ENCODE measurements around the gene PWWP2B.

Gene PWWP2B

DNA sequence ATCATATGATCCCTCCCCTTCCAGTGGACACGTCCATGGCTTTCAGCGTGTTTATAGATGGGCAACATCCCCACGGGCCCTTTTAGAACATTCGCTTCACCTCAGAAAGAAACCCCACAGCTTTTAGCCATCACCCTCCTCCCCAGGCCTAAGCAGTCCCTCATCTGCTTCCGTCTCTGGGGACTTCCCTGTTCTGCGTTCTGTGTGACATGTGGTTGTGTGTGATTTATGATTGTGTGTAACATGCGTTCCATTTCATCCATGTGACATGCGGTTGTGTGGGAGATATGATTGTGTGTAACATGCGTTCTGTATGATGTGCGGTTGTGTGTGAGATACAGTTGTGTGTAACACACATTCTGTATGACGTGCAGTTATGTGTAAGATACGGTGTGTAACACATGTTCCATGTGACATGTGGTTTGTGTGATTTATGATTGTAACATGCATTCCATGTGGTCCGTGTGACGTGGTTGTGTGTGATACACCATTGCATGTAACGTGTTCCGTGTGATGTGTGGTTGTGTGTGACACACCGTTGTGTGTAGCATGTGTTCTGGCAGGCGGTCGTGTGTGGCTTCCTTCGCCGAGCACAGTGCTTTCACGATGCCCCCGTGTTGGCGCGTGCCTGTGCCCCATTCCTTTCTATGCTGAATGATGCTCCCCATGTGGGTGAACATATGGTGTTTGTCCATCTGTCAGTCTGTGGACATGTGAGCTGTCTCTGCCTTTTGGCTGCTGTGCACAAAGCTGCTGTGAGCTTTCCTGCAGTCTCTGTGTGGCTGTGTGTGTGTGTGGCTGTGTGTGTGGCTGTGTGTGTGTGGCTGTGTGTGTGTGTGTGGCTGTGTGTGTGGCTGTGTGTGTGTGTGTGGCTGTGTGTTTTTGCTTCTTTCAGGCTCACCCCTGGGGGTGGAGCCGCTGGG lies 26.2 kb downstream of the PWWP2B start:
- no peaks in the 10 kb centered on the region for H4K20me1 ChIP-seq (ENCODE audit: low read depth, low read length)
- peak overlapping the region; percentile 45 for H3K4me2 ChIP-seq (ENCODE audit: low read depth, low read length, poor library complexity, severe bottlenecking)
- H3K79me2 ChIP-seq (ENCODE audit: insufficient read depth, low read length) = no peaks in the 10 kb centered on the region
- H2AFZ ChIP-seq (ENCODE audit: low read depth, low read length, severe bottlenecking) = peak overlapping the region; percentile 30
- no peak overlapping the region; the same call in 1 of the 2 replicates for H3K9ac ChIP-seq (ENCODE audit: low read length)
- peak overlapping the region; percentile 68 for H3K27ac ChIP-seq (ENCODE audit: low read depth, low read length)
- no peaks in the 10 kb centered on the region for H3K27me3 ChIP-seq (ENCODE audit: low read length)
- H3K9me2 ChIP-seq (replicated peaks; ENCODE audit: insufficient read depth, low read length) = no peaks in the 10 kb centered on the region
- H3F3A ChIP-seq (ENCODE audit: insufficient read depth) = no peaks in the 10 kb centered on the region
- H3K9me3 ChIP-seq (ENCODE audit: insufficient read depth, low read length) = no peaks in the 10 kb centered on the region
- H3K36me3 ChIP-seq (ENCODE audit: low read length) = no peaks in the 10 kb centered on the region
- TF ChIP-seq, protein P1, sequence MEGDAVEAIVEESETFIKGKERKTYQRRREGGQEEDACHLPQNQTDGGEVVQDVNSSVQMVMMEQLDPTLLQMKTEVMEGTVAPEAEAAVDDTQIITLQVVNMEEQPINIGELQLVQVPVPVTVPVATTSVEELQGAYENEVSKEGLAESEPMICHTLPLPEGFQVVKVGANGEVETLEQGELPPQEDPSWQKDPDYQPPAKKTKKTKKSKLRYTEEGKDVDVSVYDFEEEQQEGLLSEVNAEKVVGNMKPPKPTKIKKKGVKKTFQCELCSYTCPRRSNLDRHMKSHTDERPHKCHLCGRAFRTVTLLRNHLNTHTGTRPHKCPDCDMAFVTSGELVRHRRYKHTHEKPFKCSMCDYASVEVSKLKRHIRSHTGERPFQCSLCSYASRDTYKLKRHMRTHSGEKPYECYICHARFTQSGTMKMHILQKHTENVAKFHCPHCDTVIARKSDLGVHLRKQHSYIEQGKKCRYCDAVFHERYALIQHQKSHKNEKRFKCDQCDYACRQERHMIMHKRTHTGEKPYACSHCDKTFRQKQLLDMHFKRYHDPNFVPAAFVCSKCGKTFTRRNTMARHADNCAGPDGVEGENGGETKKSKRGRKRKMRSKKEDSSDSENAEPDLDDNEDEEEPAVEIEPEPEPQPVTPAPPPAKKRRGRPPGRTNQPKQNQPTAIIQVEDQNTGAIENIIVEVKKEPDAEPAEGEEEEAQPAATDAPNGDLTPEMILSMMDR (IDR thresholded peaks at IDR 0.05; ENCODE audit: insufficient read depth, low read length, poor library complexity, severe bottlenecking) = no peak
- no peak for TF ChIP-seq EZH2phosphoT487 (conservative IDR thresholded peaks at IDR 0.05; ENCODE audit: low read length)
- no peak overlapping the region for H3K4me3 ChIP-seq (ENCODE audit: insufficient read depth, low read length, poor library complexity, severe bottlenecking)

- Histone ChIP-seq H3K4me3 (ENCODE audit: insufficient read depth, low read length, poor library complexity, severe bottlenecking) (no peak overlapping the region), H3K9ac (ENCODE audit: low read length) (no peak overlapping the region), H3F3A (ENCODE audit: insufficient read depth) (no peaks in the 10 kb centered on the region), H3K27ac (ENCODE audit: low read depth, low read length) (no peak overlapping the region), H3K27me3 (ENCODE audit: low read length) (no peaks in the 10 kb centered on the region), H3K9me2 (replicated peaks; ENCODE audit: insufficient read depth, low read length) (no peaks in the 10 kb centered on the region), H3K36me3 (ENCODE audit: low read length) (no peaks in the 10 kb centered on the region), H3K79me2 (ENCODE audit: insufficient read depth, low read length) (no peaks in the 10 kb centered on the region), H4K20me1 (ENCODE audit: low read depth, low read length) (no peaks in the 10 kb centered on the region), H3K9me3 (ENCODE audit: insufficient read depth, low read length) (no peaks in the 10 kb centered on the region), H2AFZ (ENCODE audit: low read depth, low read length, severe bottlenecking) (no peak overlapping the region), H3K4me2 (ENCODE audit: low read depth, low read length, poor library complexity, severe bottlenecking) (no peak overlapping the region)
- TF ChIP-seq, protein P1 (IDR thresholded peaks at IDR 0.05; ENCODE audit: insufficient read depth, low read length, poor library complexity, severe bottlenecking) = no peak
- TF ChIP-seq EZH2phosphoT487 (conservative IDR thresholded peaks at IDR 0.05; ENCODE audit: low read length) = no peak
Measured at GRCh38 chr10:132423966-132424861, 27.2 kb downstream of the PWWP2B start.

DNA sequence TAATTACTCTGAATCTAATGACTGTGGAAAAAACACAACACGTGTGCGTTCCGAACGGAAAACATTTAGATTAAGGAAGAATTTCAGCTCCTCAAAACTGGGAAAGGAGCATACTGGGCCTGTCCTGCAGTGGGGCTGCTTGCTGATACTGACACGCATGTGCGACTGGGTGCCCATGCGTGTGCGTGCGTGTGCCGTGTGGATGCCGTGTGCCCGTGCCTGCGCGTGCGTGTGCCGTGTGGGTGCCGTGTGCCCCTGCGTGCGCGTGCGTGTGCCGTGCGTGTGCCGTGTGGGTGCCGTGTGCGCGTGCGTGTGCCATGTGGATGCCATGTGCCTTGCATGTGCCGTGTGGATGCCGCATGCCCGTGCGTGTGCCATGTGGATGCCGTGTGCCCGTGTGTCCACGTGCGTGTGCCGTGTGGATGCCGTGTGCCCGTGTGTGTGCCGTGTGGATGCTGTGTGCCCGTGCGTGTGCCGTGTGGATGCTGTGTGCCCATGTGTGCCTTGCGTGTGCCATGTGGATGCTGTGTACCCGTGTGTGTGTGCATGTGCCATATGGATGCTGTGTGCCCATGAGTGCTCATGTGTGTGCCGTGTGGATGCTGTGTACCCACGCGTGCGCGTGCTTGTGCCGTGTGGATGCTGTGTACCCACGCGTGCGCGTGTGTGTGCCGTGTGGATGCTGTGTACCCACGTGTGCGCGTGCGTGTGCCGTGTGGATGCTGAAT lies 28.2 kb downstream of the PWWP2B start:
- no peak overlapping the region for H3K27ac ChIP-seq (ENCODE audit: low read depth, low read length)
- TF ChIP-seq EZH2phosphoT487 (conservative IDR thresholded peaks at IDR 0.05; ENCODE audit: low read length) = no peak
- TF ChIP-seq, protein P1 (IDR thresholded peaks at IDR 0.05; ENCODE audit: insufficient read depth, low read length, poor library complexity, severe bottlenecking) = no peak
- no peaks in the 10 kb centered on the region for H3K79me2 ChIP-seq (ENCODE audit: insufficient read depth, low read length)
- no peaks in the 10 kb centered on the region for H3F3A ChIP-seq (ENCODE audit: insufficient read depth)
- H3K9me3 ChIP-seq (ENCODE audit: insufficient read depth, low read length) = no peaks in the 10 kb centered on the region
- H3K9ac ChIP-seq (ENCODE audit: low read length) = no peak overlapping the region
- no peak overlapping the region for H2AFZ ChIP-seq (ENCODE audit: low read depth, low read length, severe bottlenecking)
- H3K36me3 ChIP-seq (ENCODE audit: low read length) = no peaks in the 10 kb centered on the region
- no peak overlapping the region for H3K4me2 ChIP-seq (ENCODE audit: low read depth, low read length, poor library complexity, severe bottlenecking)
- no peaks in the 10 kb centered on the region for H4K20me1 ChIP-seq (ENCODE audit: low read depth, low read length)
- no peak overlapping the region for H3K4me3 ChIP-seq (ENCODE audit: insufficient read depth, low read length, poor library complexity, severe bottlenecking)
- H3K27me3 ChIP-seq (ENCODE audit: low read length) = no peaks in the 10 kb centered on the region
- no peaks in the 10 kb centered on the region for H3K9me2 ChIP-seq (replicated peaks; ENCODE audit: insufficient read depth, low read length)

Measured in SU-DHL-6 (cell line).